Astrocyte (in vitro differentiated cells and primary cell): ENCODE results near the gene RBM47.

Source experiments
- EZH2 ChIP-seq: IDR thresholded peaks from 2 replicates; pipeline ENCODE4 v1.6.1; 2012; ENCODE audit warnings: mild to moderate bottlenecking, low read length, inconsistent platforms; ENCODE audit not compliant: insufficient read depth
- TF ChIP-seq, protein P1 (sequence below): IDR thresholded peaks from 2 replicates; pipeline ENCODE4 v1.5.1; 2011; ENCODE audit warnings: low read depth, mild to moderate bottlenecking, inconsistent platforms, low read length, moderate library complexity; ENCODE audit not compliant: insufficient read depth

DNA sequence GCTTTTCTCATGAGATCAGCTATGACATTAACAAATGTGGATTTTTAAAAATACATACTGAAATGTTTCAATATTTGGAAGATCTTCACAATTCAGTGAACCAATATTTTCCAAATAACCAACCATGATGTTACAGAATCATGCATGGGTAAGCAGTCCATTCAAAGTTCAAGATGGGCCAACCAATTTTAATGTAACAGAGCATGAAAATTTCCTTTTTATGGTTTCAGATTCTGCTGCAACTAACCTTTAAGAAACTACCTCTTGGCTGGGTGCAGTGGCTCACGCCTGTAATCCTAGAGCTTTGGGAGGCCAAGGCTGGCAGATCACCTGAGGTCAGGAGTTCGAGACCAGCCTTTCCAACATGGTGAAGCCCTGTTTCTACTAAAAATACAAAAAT, 107.7 kb downstream of the RBM47 start:
- TF ChIP-seq EZH2 = no peak
- TF ChIP-seq, protein P1, sequence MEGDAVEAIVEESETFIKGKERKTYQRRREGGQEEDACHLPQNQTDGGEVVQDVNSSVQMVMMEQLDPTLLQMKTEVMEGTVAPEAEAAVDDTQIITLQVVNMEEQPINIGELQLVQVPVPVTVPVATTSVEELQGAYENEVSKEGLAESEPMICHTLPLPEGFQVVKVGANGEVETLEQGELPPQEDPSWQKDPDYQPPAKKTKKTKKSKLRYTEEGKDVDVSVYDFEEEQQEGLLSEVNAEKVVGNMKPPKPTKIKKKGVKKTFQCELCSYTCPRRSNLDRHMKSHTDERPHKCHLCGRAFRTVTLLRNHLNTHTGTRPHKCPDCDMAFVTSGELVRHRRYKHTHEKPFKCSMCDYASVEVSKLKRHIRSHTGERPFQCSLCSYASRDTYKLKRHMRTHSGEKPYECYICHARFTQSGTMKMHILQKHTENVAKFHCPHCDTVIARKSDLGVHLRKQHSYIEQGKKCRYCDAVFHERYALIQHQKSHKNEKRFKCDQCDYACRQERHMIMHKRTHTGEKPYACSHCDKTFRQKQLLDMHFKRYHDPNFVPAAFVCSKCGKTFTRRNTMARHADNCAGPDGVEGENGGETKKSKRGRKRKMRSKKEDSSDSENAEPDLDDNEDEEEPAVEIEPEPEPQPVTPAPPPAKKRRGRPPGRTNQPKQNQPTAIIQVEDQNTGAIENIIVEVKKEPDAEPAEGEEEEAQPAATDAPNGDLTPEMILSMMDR = no peak
